OCI-LY1 (cell line): ENCODE results near the gene SPG11.

ENCODE experiments used
- H2AFZ ChIP-seq: fragments of 200-600 bp; sonication (generic), shearing (Covaris generic); 2 replicates; pipeline ENCODE4 v1.6.0; 2014; ENCODE audit warnings: antibody characterized with exemption, mild to moderate bottlenecking, low read length
- H3F3A ChIP-seq: fragments of 200-600 bp; sonication (generic), shearing (Covaris generic); 2 replicates; pipeline ENCODE4 v1.6.0; 2014; ENCODE audit warnings: mild to moderate bottlenecking, antibody characterized with exemption, low read length, moderate library complexity; ENCODE audit not compliant: insufficient read depth
- H3K27ac ChIP-seq: fragments of 200-600 bp; sonication (generic); 2 replicates; pipeline ENCODE4 v1.5.1; 2014; ENCODE audit warnings: low read length, mixed run types, mild to moderate bottlenecking, low read depth; ENCODE audit not compliant: poor library complexity, severe bottlenecking
- H3K27me3 ChIP-seq: fragments of 200-600 bp; sonication (generic); 2 replicates; pipeline ENCODE4 v1.6.0; 2014; ENCODE audit warnings: antibody characterized with exemption, mild to moderate bottlenecking, low read length, moderate library complexity; ENCODE audit not compliant: insufficient read depth
- H3K36me3 ChIP-seq: fragments of 200-600 bp; sonication (generic); 2 replicates; pipeline ENCODE4 v1.6.1; 2014; ENCODE audit warnings: mild to moderate bottlenecking, antibody characterized with exemption, low read length, moderate library complexity, mixed read lengths; ENCODE audit not compliant: insufficient read depth
- H3K4me1 ChIP-seq: fragments of 200-600 bp; sonication (generic); 2 replicates; pipeline ENCODE4 v1.5.1; 2014; ENCODE audit warnings: mild to moderate bottlenecking, low read length, moderate library complexity; ENCODE audit not compliant: insufficient read depth, severe bottlenecking
- H3K4me2 ChIP-seq: fragments of 200-600 bp; sonication (generic), shearing (Covaris generic); 2 replicates; pipeline ENCODE4 v1.6.1; 2014; ENCODE audit warnings: low read length
- H3K4me3 ChIP-seq: fragments of 200-600 bp; sonication (generic); 2 replicates; pipeline ENCODE4 v1.5.1; 2014; ENCODE audit warnings: low read length, low read depth, mild to moderate bottlenecking, mixed read lengths; ENCODE audit not compliant: poor library complexity, severe bottlenecking
- H3K79me2 ChIP-seq: fragments of 200-600 bp; shearing (Covaris generic); 2 replicates; pipeline ENCODE4 v1.6.1; 2016; ENCODE audit warnings: mixed run types, low read length, mixed read lengths; ENCODE audit not compliant: insufficient read depth
- H3K9ac ChIP-seq: fragments of 200-600 bp; sonication (generic), shearing (Covaris generic); 2 replicates; pipeline ENCODE4 v1.6.1; 2014; ENCODE audit warnings: mild to moderate bottlenecking, low read length, mixed read lengths
- H3K9me2 ChIP-seq: fragments of 200-600 bp; sonication (generic), shearing (Covaris generic); 2 replicates; pipeline ENCODE4 v1.6.1; 2014; ENCODE audit warnings: low read depth, mild to moderate bottlenecking, low read length, mixed read lengths
- H3K9me3 ChIP-seq: fragments of 200-600 bp; shearing (Covaris generic); 2 replicates; pipeline ENCODE4 v1.6.1; 2014; ENCODE audit warnings: low read length, mixed read lengths
- H4K20me1 ChIP-seq: fragments of 200-600 bp; sonication (generic), shearing (Covaris generic); 2 replicates; pipeline ENCODE4 v1.6.0; 2016; ENCODE audit warnings: mild to moderate bottlenecking, low read length; ENCODE audit not compliant: insufficient read depth
- CTCF ChIP-seq: fragments of 200-600 bp; sonication (generic), shearing (Covaris generic); IDR thresholded peaks from 2 replicates; pipeline ENCODE4 v1.5.1; 2017; ENCODE audit warnings: mild to moderate bottlenecking, antibody characterized with exemption, low read length, moderate library complexity, mixed read lengths
- EZH2 ChIP-seq: fragments of 200-600 bp; sonication (generic), shearing (Covaris generic); IDR thresholded peaks from 2 replicates; pipeline ENCODE4 v1.8.0; 2017; ENCODE audit warnings: borderline replicate concordance, mixed run types, mild to moderate bottlenecking, antibody characterized with exemption, low read length, moderate library complexity, mixed read lengths

SPG11 gene

DNA sequence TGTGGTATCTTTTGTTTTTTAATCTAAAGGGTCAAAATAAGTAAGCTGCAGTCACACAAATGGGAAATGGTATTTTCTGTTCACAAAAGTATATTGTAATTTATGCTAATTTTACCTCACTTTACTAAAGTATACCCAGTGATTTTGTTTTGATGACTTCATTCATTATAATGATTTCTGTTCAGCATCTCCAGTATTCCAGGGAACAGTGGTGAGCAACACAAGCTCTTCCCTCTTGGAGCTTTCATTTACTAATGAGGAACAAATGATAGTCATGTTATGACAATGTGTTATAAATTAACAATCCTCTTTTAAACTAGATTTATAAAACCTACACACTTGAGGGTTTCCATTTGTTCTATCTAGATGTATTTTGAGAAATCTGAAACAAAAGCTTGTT lies 147.0 kb downstream of the SPG11 start:
- Histone ChIP-seq H3K9me3 (no peaks in the 10 kb centered on the region), H3K27me3 (no peaks in the 10 kb centered on the region), H3K4me3 (no peak overlapping the region), H3K27ac (no peak overlapping the region), H3F3A (no peaks in the 10 kb centered on the region), H3K4me2 (no peak overlapping the region), H3K79me2 (no peaks in the 10 kb centered on the region), H4K20me1 (no peaks in the 10 kb centered on the region), H3K9me2 (no peaks in the 10 kb centered on the region), H3K36me3 (peaks cover 63% of the 10 kb centered on the region), H2AFZ (no peak overlapping the region), H3K4me1 (no peaks in the 10 kb centered on the region), H3K9ac (no peak overlapping the region)
- TF ChIP-seq EZH2 = no peak
- no peak for TF ChIP-seq CTCF
